ENCODE measurements around the gene NFRKB.

The NFRKB gene

GRCh38 chr11:129895126-129896041 is at the start of gene NFRKB:
Gene NFRKB, minus strand, starts transcription at chr11:129895578. Its CDS starts 2,729 bp downstream, at chr11:129892849.
- DNase-seq = peak; percentile 65

DNA sequence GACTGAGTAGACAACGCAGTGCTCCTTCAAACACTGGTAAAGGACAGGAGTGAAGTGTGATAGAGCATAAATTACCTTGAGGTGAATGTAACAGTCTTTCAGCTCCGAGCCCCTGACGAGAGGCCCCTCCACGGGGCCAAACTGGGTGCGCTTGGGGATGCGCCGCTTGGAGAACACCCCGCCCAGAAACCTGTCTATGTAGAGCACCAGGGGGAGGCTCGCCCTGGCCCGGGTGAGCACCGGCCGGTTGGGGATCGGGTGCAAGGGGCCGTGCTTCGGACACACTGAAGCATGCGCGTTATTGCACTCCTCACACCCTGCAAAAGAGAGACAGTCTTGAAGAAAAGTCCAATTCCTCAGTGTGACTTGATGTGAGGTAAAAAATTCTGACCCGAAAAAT is 49.3 kb upstream of the NFRKB start:
- in situ Hi-C loops (cut with HindIII; ENCODE audit: low pct_ligation_motif_present, low pct_unique_long_range_greater_than_20kb, low sequenced_read_pairs) = loop anchor here (25.0 kb wide), 1 partner anchor 193 kb away; no protein-coding TSS in a partner anchor
- no peak for DNase-seq

More at GRCh38 chr11:129895126-129896041, at the start of gene NFRKB:
- in situ Hi-C loops (cut with HindIII; ENCODE audit: low pct_ligation_motif_present, low pct_unique_long_range_greater_than_20kb, low sequenced_read_pairs) = no loop called here

DNA sequence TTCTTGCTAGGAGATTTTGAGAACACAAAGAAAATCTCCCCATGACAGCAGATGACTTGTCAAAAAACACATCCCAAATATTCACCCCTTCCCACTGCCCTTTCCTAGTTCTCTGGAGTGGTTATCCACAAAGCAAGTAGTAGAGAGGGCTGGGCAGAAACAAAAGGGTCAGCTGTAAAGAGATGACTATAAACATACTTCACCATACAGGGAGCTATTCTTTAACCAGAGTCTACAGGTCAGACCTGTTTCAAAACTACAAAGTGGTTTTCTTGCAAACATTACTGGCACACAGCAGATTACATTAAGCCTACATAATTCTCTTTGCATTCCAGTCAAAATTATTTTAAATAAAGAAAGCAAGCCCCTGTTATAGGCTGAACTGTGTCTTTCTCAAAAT is 47.7 kb upstream of the NFRKB start:
- no peak for DNase-seq
- in situ Hi-C loops (cut with HindIII; ENCODE audit: low pct_ligation_motif_present, low pct_unique_long_range_greater_than_20kb, low sequenced_read_pairs) = loop anchor here (25.0 kb wide), 1 partner anchor 194 kb away; no protein-coding TSS in a partner anchor

DNA sequence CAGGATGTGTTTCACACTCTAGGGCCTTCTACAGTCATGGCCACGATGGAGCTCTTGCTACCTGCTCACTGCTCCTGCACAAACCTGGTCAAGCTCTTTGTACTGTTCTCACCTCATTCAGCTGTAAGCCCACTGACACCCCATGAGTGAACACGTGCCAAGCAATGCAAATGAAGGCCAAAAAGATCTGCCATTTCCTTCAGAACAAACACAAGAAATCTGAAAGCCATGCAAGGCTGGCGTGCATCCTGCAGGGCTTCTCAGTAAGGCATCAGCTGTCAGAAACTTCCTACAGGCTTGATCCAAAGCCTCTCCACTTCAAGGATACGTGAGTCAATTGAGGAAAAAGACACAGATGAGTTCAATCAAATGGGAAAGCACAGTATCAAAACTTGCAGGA is 44.1 kb upstream of the NFRKB start:
- in situ Hi-C loops (cut with HindIII; ENCODE audit: low pct_ligation_motif_present, low pct_unique_long_range_greater_than_20kb, low sequenced_read_pairs) = loop anchor here (25.0 kb wide), 1 partner anchor 198 kb away; no protein-coding TSS in a partner anchor
- no peak for DNase-seq

DNA sequence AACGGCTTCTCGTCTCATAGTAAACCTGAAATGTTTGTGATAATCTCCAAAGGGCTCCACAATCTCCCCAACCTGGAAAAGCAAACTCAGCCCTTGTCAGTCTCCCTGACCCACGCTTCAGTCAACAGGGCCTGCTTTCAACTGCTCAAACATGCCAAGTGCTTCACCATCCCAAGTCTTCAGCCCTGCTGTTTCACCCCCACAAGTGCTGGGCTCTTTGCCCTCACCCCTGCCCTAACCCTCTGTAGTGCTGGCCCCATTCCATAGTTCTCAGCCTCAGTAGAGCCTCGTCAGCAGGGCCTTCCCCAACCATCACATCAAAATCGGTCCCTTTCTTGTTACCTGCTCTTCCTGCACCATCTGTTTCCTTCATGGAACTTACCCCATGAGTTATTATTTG is 43.4 kb upstream of the NFRKB start:
- in situ Hi-C loops (cut with HindIII; ENCODE audit: low pct_ligation_motif_present, low pct_unique_long_range_greater_than_20kb, low sequenced_read_pairs) = loop anchor here (25.0 kb wide), 1 partner anchor 199 kb away; no protein-coding TSS in a partner anchor
- no peak for DNase-seq

GRCh38 chr11:129937592-129938238 is 42.3 kb upstream of the NFRKB start:
- no peak for DNase-seq
- in situ Hi-C loops (cut with HindIII; ENCODE audit: low pct_ligation_motif_present, low pct_unique_long_range_greater_than_20kb, low sequenced_read_pairs) = loop anchor here (25.0 kb wide), 1 partner anchor 200 kb away; no protein-coding TSS in a partner anchor

- in situ Hi-C loops (cut with HindIII; ENCODE audit: low pct_ligation_motif_present, low pct_unique_long_range_greater_than_20kb, low sequenced_read_pairs) = loop anchor here (25.0 kb wide), 1 partner anchor 202 kb away; no protein-coding TSS in a partner anchor
- no peak for DNase-seq
These were observed 40.3 kb upstream of the NFRKB start for GRCh38 chr11:129935723-129936122.

DNA sequence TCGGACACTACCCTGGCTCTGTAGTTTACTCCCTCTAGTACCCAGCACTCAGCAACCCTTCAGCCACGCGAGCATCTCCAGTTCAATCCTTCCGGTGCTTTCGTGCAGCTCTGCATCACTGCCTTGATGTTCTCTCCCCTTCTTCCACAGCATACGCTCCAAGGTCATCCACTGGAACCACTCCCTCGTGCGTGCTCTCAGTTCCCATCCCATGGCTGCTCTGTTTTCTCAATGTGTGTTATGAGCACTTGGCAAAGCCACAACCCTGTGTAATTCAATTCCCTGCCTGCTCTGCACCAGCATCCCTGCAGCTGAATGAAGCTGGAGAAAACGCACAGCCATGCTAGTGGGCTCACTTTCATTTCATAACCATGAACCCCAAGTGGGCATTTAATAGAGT is 38.5 kb upstream of the NFRKB start:
- in situ Hi-C loops (cut with HindIII; ENCODE audit: low pct_ligation_motif_present, low pct_unique_long_range_greater_than_20kb, low sequenced_read_pairs) = loop anchor here (25.0 kb wide), 1 partner anchor 203 kb away; no protein-coding TSS in a partner anchor
- DNase-seq = no peak

GRCh38 chr11:129933262-129933661 is 37.9 kb upstream of the NFRKB start:
- in situ Hi-C loops (cut with HindIII; ENCODE audit: low pct_ligation_motif_present, low pct_unique_long_range_greater_than_20kb, low sequenced_read_pairs) = loop anchor here (25.0 kb wide), 1 partner anchor 204 kb away; no protein-coding TSS in a partner anchor

DNA sequence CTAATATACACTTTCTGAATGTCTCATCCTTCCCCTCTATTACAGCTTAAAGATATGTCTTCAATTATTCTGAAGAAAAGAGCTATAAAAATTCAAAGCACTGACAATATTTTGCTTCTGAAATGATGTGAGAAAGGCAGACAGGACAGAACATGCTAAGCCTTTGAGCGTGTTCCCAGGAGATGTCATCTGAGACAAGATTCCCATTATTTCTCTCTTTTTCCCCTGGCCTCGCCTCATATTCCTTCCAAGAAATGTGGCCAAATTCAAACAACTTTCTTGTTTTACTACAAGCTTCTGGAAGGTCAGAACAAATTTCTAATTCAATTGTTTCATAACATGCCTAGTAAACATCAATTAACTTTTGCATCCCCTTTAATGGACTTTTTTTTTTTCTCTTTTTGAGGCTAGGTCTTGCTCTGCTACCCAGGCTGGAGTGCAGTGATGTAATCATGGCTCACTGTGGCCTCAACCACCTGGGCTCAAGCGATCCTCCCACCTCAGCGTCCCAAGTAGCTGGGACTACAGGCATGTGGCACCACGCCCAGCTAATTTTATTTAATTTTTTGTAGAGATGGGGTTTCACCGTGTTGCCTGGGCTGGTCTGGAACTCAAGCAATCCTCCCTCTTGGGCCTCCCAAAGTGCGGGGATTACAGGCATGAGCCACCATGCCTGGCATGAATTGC is 37.1 kb upstream of the NFRKB start:
- in situ Hi-C loops (cut with HindIII; ENCODE audit: low pct_ligation_motif_present, low pct_unique_long_range_greater_than_20kb, low sequenced_read_pairs) = loop anchor here (25.0 kb wide), 1 partner anchor 205 kb away; no protein-coding TSS in a partner anchor
- DNase-seq = no peak

More at GRCh38 chr11:129933262-129933661, 37.9 kb upstream of the NFRKB start:
- DNase-seq = no peak

GRCh38 chr11:129930743-129931142 is 35.4 kb upstream of the NFRKB start:
- in situ Hi-C loops (cut with HindIII; ENCODE audit: low pct_ligation_motif_present, low pct_unique_long_range_greater_than_20kb, low sequenced_read_pairs) = loop anchor here (25.0 kb wide), 1 partner anchor 207 kb away; no protein-coding TSS in a partner anchor
- DNase-seq = no peak

GRCh38 chr11:129930296-129930695 is 34.9 kb upstream of the NFRKB start:
- in situ Hi-C loops (cut with HindIII; ENCODE audit: low pct_ligation_motif_present, low pct_unique_long_range_greater_than_20kb, low sequenced_read_pairs) = loop anchor here (25.0 kb wide), 1 partner anchor 207 kb away; no protein-coding TSS in a partner anchor
- peak; percentile 23 for DNase-seq

DNA sequence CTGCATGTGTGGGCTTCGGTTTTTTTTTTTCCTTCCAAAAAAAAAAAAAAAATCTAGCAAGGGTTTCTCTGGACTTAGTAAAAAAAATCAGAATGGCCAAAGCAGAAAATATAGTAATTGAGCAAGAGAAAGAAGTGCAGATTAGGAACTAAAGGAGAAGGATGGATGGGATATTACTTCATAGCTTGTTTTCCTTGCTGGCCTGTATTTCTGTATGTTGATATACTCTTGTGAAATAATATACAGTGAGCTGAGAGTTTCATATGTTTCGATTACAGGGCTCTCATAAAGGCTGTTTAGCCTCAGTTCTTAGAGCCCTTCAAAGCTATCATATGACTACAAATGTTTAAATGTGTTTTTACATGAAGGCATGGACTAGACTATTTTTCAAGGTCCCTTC is 34.3 kb upstream of the NFRKB start:
- in situ Hi-C loops (cut with HindIII; ENCODE audit: low pct_ligation_motif_present, low pct_unique_long_range_greater_than_20kb, low sequenced_read_pairs) = loop anchor here (25.0 kb wide), 1 partner anchor 208 kb away; no protein-coding TSS in a partner anchor

GRCh38 chr11:129928923-129929692 is 33.7 kb upstream of the NFRKB start:
- no peak for DNase-seq
- in situ Hi-C loops (cut with HindIII; ENCODE audit: low pct_ligation_motif_present, low pct_unique_long_range_greater_than_20kb, low sequenced_read_pairs) = loop anchor here (25.0 kb wide), 1 partner anchor 208 kb away; no protein-coding TSS in a partner anchor

More for the DNA sequence above, 34.3 kb upstream of the NFRKB start:
- no peak for DNase-seq

- in situ Hi-C loops (cut with HindIII; ENCODE audit: low pct_ligation_motif_present, low pct_unique_long_range_greater_than_20kb, low sequenced_read_pairs) = no loop called here
- DNase-seq = no peak
These were observed 27.3 kb upstream of the NFRKB start for GRCh38 chr11:129922674-129923073.

DNA sequence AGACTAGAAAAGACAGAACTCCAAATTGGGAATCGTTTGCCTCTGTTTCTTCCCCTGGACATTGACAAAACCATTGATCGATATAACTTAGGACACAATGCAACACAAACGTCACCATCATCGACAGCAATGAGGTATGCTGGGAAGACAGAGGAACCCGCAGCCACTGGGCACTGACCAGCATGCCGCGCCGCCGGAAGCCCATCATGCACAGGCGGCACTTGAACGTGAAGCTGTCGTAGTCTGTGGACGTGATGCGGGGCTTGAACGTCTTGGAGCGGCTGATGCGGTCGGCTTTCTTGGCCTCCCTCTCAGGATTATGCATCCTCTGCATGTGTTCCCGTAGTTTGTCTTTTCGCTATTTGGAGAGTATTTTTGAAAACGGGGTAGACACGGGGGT is 23.0 kb upstream of the NFRKB start:
- in situ Hi-C loops (cut with HindIII; ENCODE audit: low pct_ligation_motif_present, low pct_unique_long_range_greater_than_20kb, low sequenced_read_pairs) = no loop called here
- DNase-seq = no peak

- in situ Hi-C loops (cut with HindIII; ENCODE audit: low pct_ligation_motif_present, low pct_unique_long_range_greater_than_20kb, low sequenced_read_pairs) = no loop called here
- peak; percentile 55 for DNase-seq
These were observed 21.9 kb upstream of the NFRKB start for GRCh38 chr11:129917231-129917630.

Data from ACHN (cell line).